CD4-positive, alpha-beta T cell treated with Interleukin-2 at 100 ng/mL for 4 hours (primary cell): Measurements from ENCODE around the gene GPR141.

Experiments used
- DNase-seq: peaks from one replicate; pipeline ENCODE4 v3.0.0-alpha.2; 2020; ENCODE audit warnings: low spot score

GPR141 gene, protein sequence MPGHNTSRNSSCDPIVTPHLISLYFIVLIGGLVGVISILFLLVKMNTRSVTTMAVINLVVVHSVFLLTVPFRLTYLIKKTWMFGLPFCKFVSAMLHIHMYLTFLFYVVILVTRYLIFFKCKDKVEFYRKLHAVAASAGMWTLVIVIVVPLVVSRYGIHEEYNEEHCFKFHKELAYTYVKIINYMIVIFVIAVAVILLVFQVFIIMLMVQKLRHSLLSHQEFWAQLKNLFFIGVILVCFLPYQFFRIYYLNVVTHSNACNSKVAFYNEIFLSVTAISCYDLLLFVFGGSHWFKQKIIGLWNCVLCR

GRCh38 chr7:37683246-37684120 is at the start of gene GPR141:
Gene GPR141, plus strand, starts transcription at chr7:37683766. Its CDS starts 56,628 bp downstream, at chr7:37740394.
- peak; percentile 11 for DNase-seq

DNA sequence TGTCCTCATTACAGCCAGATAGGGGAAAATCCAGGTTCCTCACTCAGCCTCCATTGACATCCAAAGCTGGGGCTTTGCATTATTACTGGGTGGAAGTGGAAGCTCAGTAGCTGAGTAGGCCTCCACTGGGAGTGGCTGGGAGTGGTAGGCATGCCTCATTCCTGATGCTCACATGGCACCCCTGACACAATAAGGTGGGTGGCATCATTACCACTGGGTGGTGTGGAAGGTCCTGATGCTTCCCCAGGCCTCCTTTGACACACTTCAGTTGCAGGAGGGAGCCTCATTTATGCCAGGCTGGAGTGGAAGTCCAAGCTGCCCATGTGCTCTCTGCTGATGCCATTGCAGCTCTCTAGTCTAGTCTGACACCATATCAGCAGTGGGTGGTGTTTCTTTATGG is 48.2 kb upstream of the GPR141 start:
- no peak for DNase-seq

DNA sequence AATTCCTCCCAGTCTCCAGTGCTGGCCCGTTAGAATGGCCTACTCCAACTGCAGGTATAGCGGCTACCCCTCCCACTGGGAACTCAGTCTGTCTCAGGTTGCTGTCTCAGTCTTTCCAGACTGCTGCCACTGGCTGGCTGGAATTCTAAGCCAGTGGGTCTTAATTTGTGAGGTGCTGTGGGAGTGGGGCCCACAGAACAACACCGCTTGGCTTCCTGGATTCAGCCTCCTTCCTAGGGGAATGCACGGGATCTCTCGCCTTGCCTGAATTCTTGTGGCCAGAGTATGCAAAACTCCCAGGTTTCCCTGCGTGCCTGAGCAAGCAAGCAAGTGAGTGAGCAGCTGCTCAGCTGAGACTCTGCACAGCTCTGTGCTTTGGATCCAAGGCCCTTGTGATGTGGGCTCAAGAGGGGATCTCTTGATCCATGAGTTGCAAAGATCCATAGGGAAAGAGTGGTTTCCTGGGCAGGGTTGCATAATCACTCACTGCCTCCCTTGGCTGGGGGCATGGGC is 41.5 kb upstream of the GPR141 start:
- no peak for DNase-seq

GRCh38 chr7:37643876-37644275 is 39.7 kb upstream of the GPR141 start:
- DNase-seq, result no peak

DNA sequence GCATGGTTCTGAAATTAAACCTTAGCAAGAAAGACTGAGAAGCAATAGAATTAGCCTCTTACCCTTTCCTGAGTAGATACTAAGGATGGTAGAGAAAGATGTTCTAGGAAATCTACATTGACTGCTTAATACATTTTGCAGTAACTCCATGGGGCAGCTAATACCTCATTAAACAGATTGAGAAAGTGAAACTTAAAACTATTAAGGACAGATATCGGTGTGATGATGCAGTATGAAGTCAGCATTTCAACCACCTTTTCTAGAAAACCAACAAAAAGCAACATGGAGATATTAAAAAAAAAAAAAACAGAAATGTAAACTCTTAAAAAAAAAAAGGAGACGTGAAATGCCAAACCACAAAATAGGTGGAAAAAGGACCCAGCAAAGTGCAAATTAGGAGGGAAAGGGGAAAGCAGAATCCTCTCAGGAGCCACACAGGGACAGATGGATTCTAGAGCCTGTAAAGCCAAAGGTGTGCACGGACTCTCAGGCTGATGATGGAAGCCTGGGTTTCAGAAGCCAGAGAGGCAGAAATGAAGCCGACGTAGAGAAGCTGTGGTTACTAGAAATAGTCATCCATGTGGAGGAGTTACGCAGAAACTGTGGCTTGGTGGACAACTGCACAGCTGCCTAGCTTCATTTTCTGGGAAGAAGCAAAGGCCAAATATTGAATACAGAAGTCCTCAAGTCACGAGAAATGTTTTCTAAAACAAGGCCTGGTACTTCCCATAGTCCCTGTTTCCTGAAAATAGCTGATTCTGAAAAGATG is 38.1 kb upstream of the GPR141 start:
- no peak for DNase-seq

DNA sequence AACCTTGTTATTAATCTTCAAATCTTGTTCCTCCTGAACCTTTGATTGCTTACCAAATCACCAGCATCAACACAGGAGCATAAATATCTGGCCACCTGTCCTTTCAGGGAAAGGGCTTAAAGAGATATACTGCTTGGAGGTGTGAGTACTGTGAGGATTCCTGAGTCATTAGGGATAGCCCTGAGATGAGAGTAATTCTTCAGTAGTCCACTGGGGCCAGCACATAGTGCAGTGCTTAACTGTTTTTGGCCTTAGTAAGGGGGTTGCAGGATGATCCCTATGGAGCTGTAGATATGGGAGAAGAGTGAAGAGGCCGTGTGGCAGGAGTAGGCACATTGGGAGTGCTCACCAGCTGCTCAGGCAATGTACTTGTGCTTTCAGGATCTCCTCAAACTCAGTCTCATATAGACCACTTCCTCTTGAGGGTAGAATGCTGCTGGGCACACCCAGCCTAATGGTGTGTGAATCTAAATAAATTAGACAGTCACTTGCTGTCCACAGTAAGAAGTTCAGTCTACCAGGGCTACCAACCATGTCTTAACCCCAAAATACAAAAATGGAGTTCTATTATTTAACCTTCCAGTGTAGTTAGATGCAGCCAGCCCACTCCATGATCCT is 26.5 kb upstream of the GPR141 start:
- peak; percentile 11 for DNase-seq

GRCh38 chr7:37657816-37658215 is 25.8 kb upstream of the GPR141 start:
- DNase-seq, result no peak

GRCh38 chr7:37659971-37660565 is 23.5 kb upstream of the GPR141 start:
- DNase-seq, result no peak

- DNase-seq, result no peak
Observed at GRCh38 chr7:37660614-37661013, 23.0 kb upstream of the GPR141 start.

- DNase-seq, result no peak
Observed at GRCh38 chr7:37663693-37664092, 19.9 kb upstream of the GPR141 start.

DNA sequence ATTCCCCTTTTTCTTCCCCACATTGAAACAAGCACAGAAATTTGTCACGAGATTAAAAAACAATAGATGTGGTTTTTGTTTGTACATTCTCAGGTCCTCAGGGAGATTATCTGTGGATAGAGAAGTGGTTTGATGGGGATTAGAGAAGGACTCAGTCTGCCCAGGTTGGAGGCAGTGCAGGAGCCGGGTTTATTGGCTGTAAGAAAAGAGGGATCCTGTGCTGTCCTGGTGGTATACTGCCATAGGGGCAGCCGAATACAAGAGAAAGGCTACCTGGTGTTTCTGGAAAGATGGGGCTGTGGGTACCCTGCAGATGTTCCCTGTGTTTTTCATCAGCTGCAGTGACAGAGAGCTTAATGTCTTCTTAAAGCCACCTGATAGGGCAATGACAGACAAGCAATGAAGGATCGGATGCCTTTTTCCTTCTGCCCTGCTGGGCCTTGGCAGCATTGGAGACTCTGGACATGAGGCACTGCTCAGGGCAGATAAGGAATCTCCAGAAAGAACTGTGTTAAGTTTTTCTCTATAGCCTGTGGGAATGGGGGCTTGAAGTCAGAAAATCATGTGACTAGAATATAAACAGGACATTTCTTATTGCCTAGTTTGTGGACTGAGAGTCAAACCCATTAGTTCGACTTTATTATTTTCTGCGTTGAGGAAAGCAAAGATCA is 18.1 kb upstream of the GPR141 start:
- no peak for DNase-seq

GRCh38 chr7:37666026-37666799 is 17.4 kb upstream of the GPR141 start:
- DNase-seq, result no peak

DNA sequence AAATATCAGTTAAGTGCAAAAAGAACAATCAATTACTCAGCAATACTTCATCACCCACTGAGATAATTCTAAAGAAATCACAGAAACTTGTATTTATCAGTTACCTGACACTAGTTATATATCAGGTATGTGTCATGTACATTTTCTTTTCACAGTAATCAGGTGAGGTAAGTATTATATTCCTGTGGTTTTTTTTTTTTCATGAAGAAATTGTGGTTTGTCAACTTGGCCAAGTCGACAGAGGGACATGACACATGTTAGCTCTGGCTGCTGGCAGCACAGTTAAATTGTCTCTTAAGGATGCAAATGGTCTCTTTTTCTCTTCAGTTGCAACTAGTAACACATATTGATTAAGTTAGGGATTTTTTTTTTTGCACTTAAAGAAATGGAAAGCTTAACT is 13.7 kb upstream of the GPR141 start:
- DNase-seq, result no peak

GRCh38 chr7:37670436-37670835 is 13.1 kb upstream of the GPR141 start:
- no peak for DNase-seq

DNA sequence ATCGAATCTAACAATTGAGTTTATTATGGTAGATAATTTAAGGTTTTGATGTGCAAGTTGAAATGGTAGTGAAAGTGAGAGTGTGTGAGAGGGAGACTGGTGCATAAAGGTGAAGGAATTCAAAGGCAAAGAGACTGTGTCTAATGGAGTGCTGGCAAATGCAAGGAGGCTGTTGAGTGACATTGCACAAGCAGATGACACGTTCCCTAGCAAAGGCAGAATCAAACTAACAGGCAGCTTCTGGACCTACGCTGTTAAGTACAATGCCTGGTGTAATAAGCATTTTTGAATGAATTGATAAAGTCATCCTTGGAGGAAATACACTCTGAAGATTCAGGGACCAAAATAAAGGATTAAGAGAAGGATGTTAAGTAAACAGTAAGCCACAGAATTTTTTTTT is 11.7 kb upstream of the GPR141 start:
- no peak for DNase-seq

- DNase-seq, result no peak
Observed at GRCh38 chr7:37672926-37673325, 10.6 kb upstream of the GPR141 start.

- DNase-seq, result no peak
Observed at GRCh38 chr7:37673523-37673922, 10.0 kb upstream of the GPR141 start.

- DNase-seq, result no peak
Observed at GRCh38 chr7:37674531-37674930, 9.0 kb upstream of the GPR141 start.

- DNase-seq, result no peak
Observed at GRCh38 chr7:37675749-37676148, 7.8 kb upstream of the GPR141 start.

GRCh38 chr7:37684927-37685326 is 1.4 kb downstream of the GPR141 start:
- DNase-seq, result no peak
